A549 (cell line): ENCODE measurements around the gene GABRD. TPM values are rescaled to one million over a fixed set of nuclear protein-coding genes. Genes with fewer than 3 reads are reported as not detected.

ENCODE experiments used
- ATAC-seq, 2 experiments: fragments of 200-7000 bp in 1 of 2; fragments of >200 bp in 1 of 2; cut with Nextera tagmentation in 1 of 2; cut with Tn5 transposase in 1 of 2; 3 replicates each; pipeline versions ENCODE4 v1.8.0 to v1.9.1; 2018 to 2020; ENCODE audit warnings: mild to moderate bottlenecking in 1 of 2, moderate library complexity in 1 of 2
- CTCF ChIA-PET: fragments of 300-600 bp; sonication (Branson Sonifier 250); formaldehyde crosslinking; extraction: SDS; loops from one replicate; lab custom pipeline; 2021; ENCODE audit warnings: antibody characterized with exemption, inconsistent platforms; lab: Yijun Ruan, JAX
- POLR2A ChIA-PET: fragments of 350-600 bp; formaldehyde crosslinking; extraction: SDS; loops from one replicate; lab custom pipeline; 2021; ENCODE audit warnings: antibody characterized with exemption, inconsistent platforms; lab: Yijun Ruan, JAX
- DNase-seq, 2 experiments: peaks; one replicate each; pipeline versions ENCODE4 v3.0.0 to v3.0.0-alpha.2; 2011 to 2016; ENCODE audit warnings: low read depth in 1 of 2, low spot score in 1 of 2
- FAIRE-seq: peaks from 2 replicates; lab custom pipeline; 2011; peaks lifted over from hg19 to GRCh38; lab: Jason Lieb, UNC
- H3K27ac ChIP-seq, 2 experiments: fragments of >200 bp; sonication (Bioruptor Twin); formaldehyde crosslinking; 3 replicates each; pipeline ENCODE4 v1.5.1; 2016 to 2017
- H3K4me1 ChIP-seq: fragments of >200 bp; sonication (Bioruptor Twin); formaldehyde crosslinking; 3 replicates; pipeline ENCODE4 v1.6.1; 2016
- H3K4me2 ChIP-seq: fragments of >200 bp; sonication (Bioruptor Twin); formaldehyde crosslinking; 3 replicates; pipeline ENCODE4 v1.6.1; 2016
- H3K4me3 ChIP-seq: fragments of >200 bp; sonication (Bioruptor Twin); formaldehyde crosslinking; 3 replicates; pipeline ENCODE4 v1.5.1; 2016
- H3K9me3 ChIP-seq: fragments of >200 bp; sonication (Bioruptor Twin); formaldehyde crosslinking; 3 replicates; pipeline ENCODE4 v1.6.1; 2016
- BHLHE40 ChIP-seq: IDR thresholded peaks from 2 replicates; pipeline ENCODE4 v1.6.1; 2012; ENCODE audit warnings: low read depth, low read length, inconsistent platforms
- CBX2 ChIP-seq: fragments of 200-600 bp; sonication (generic); IDR thresholded peaks from 2 replicates; pipeline ENCODE4 v1.6.1; 2016; ENCODE audit warnings: low read depth, mild to moderate bottlenecking, borderline replicate concordance
- CHD4 ChIP-seq: fragments of 200-600 bp; sonication (generic); IDR thresholded peaks from 2 replicates; pipeline ENCODE4 v1.6.1; 2016; ENCODE audit warnings: antibody characterized with exemption, mild to moderate bottlenecking, borderline replicate concordance
- FOSB ChIP-seq: fragments of 250-450 bp; sonication (Bioruptor Pico); IDR thresholded peaks from 2 replicates; pipeline ENCODE4 v1.5.0; 2020; ENCODE audit warnings: mild to moderate bottlenecking, moderate library complexity
- FOXS1 ChIP-seq: fragments of 250-450 bp; sonication (Bioruptor Pico); IDR thresholded peaks from 2 replicates; pipeline ENCODE4 v1.5.0; 2020; ENCODE audit warnings: mild to moderate bottlenecking, moderate library complexity
- KDM5A ChIP-seq: fragments of 200-600 bp; sonication (generic); IDR thresholded peaks from 2 replicates; pipeline ENCODE4 v1.6.1; 2016; ENCODE audit warnings: antibody characterized with exemption, mild to moderate bottlenecking
- MAFK ChIP-seq: fragments of 450-650 bp; IDR thresholded peaks from 2 replicates; pipeline ENCODE4 v1.6.1; 2014; ENCODE audit not compliant: partially characterized antibody
- MAZ ChIP-seq: fragments of 150-350 bp; IDR thresholded peaks from 2 replicates; pipeline ENCODE4 v1.6.1; 2014; ENCODE audit warnings: antibody characterized with exemption, low read depth, low read length, borderline replicate concordance
- NR3C1 ChIP-seq: fragments of >200 bp; sonication (Bioruptor Twin); formaldehyde crosslinking; IDR thresholded peaks from 3 replicates; pipeline ENCODE4 v1.6.1; 2017
- POLR2AphosphoS2 ChIP-seq: conservative IDR thresholded peaks from 2 replicates; pipeline ENCODE4 v1.6.1; 2012; ENCODE audit warnings: low read length, improper control_type of control experiment, inconsistent platforms
- RNF2 ChIP-seq: fragments of 200-600 bp; sonication (generic); IDR thresholded peaks from 2 replicates; pipeline ENCODE4 v1.6.1; 2016; ENCODE audit warnings: low read depth, mild to moderate bottlenecking, antibody characterized with exemption, moderate library complexity, borderline replicate concordance
- TFCP2L1 ChIP-seq: fragments of 250-450 bp; sonication (Bioruptor Pico); IDR thresholded peaks from 2 replicates; pipeline ENCODE4 v1.5.0; 2021; ENCODE audit warnings: mild to moderate bottlenecking
- ZFP36 ChIP-seq: fragments of 450-650 bp; IDR thresholded peaks from 2 replicates; pipeline ENCODE4 v1.6.1; 2014; ENCODE audit warnings: borderline replicate concordance; ENCODE audit not compliant: partially characterized antibody
- ZSCAN20 ChIP-seq: fragments of 250-450 bp; sonication (Bioruptor Pico); IDR thresholded peaks from 2 replicates; pipeline ENCODE4 v1.8.0; 2022; ENCODE audit warnings: mild to moderate bottlenecking, moderate library complexity
- WGBS: methylation state at CpG from one replicate; pipeline ENCODE4 v1.1.6; 2017; ENCODE audit errors: missing lambda C conversion rate; 5-methylcytosine and 5-hydroxymethylcytosine counted together
- polyA plus RNA-seq, 4 experiments: library from polyadenylated mRNA; depleted of rRNA in 3 of 4; stranded (reverse); fragments of >200 nt; fragmentation: RNase III in 1 of 4; extraction: RNeasy Plus Mini Kit Qiagen cat#74134 plus additional on column Dnase treatment in 1 of 4; gene quantifications; 2 replicates in 3 of 4; 3 replicates in 1 of 4; pipeline ENCODE4 v1.2.3, GENCODE V29; 2011 to 2017
- TF ChIP-seq, protein P1 (sequence below): IDR thresholded peaks from 2 replicates; pipeline ENCODE4 v1.6.1; 2012
- TF ChIP-seq, protein P2 (sequence below): IDR thresholded peaks from 2 replicates; pipeline ENCODE4 v1.6.1; 2012
- TF ChIP-seq, protein P3 (sequence below): fragments of 250-450 bp; sonication (Bioruptor Pico); IDR thresholded peaks from 2 replicates; pipeline ENCODE4 v1.5.0; 2020; ENCODE audit warnings: low read depth, mild to moderate bottlenecking, moderate library complexity
- TF ChIP-seq, protein P4 (sequence below): fragments of 250-450 bp; sonication (Bioruptor Pico); IDR thresholded peaks from 2 replicates; pipeline ENCODE4 v1.5.0; 2021; ENCODE audit warnings: mild to moderate bottlenecking, moderate library complexity, borderline replicate concordance
- TF ChIP-seq, protein P5 (sequence below): fragments of >200 bp; sonication (Bioruptor Twin); formaldehyde crosslinking; IDR thresholded peaks from 2 replicates; pipeline ENCODE4 v1.6.1; 2016

Gene GABRD
- polyA plus RNA-seq, 2 of the 4 experiments (the other 2 are of a cell fraction), result 0.12 to 0.52 TPM

DNA sequence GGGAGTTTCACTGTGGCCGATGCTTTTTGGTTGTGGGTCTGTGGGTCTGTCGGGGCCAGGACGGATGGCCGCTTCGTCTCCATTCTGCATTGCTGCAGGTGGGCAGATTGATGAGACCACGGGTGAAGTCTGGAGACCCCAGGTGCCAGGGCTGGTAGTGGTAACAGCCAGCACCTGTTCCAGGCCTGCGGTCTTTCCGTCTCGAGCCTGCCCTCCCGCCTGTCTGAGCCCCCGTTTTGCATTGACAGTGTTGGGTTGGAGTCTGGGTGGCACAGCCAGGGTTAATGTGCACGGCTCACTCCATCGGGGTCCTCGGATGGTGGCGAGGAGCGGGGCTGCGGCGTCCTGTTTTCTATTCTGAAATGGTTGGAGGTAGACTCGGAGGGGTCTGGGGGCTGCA is 55.3 kb downstream of the GABRD start (continued):
- TF ChIP-seq MAFK, result no peak
- TF ChIP-seq, all 56 proteins: peak for 0

DNA sequence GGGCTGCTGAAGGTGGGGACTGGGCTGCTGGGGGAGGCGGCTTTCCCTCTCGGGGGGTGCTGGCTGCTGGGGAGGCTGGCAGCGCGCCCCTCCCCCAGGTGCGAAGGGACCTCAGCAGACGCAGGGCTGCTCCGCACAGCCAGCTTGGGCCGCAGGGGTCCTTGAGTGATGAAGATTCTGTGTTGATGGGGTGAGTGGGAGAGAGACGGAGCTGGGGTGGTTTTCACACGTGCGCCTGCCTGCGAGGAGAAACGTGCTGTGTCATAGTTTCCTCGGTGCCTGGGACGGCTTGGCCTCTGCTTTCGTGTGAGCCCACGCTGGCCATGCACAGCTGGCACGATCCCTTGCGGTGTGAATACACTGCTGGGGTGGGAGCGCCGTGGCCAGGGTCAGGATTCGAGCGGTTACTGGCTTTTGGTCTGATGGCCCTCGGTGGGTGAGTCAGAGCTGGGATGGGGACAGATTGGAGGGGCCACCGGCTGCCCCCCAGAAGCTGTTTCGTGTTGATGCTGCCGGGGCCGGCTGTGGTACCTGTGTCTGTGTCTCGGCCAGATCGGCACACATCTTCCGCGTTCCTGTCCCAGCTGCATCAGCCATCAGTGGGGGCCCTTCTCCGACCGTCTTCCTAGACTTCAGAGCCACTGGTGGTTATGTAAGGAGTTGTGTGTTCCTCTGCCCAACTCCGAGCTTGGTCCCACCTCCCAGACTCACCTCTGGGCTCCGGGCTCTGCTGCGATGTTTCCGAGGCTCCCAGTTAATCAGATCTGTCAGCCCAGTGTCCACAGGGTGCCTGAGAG is 56.0 kb downstream of the GABRD start:
- Histone ChIP-seq H3K4me3 (no peak overlapping the region), H3K9me3 (peaks cover 12% of the 10 kb centered on the region; the same call in 2 of the 3 replicates), H3K4me2 (no peak overlapping the region), H3K27ac (no peak overlapping the region), H3K4me1 (no peaks in the 10 kb centered on the region)
- ChIA-PET POLR2A (no interaction called here), CTCF (no interaction called here)
- 91% methylated on average over 24 of the region's 38 CpGs for WGBS
- ATAC-seq (no peak), DNase-seq (no peak), FAIRE-seq (no peak)
- TF ChIP-seq MAZ (no peak), CBX2 (no peak), KDM5A (no peak), FOSB (CRISPR knock-in tag) (no peak), CHD4 (no peak), ZFP36 (no peak)
- TF ChIP-seq, protein P1, sequence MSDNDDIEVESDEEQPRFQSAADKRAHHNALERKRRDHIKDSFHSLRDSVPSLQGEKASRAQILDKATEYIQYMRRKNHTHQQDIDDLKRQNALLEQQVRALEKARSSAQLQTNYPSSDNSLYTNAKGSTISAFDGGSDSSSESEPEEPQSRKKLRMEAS, result no peak
- TF ChIP-seq, protein P2, sequence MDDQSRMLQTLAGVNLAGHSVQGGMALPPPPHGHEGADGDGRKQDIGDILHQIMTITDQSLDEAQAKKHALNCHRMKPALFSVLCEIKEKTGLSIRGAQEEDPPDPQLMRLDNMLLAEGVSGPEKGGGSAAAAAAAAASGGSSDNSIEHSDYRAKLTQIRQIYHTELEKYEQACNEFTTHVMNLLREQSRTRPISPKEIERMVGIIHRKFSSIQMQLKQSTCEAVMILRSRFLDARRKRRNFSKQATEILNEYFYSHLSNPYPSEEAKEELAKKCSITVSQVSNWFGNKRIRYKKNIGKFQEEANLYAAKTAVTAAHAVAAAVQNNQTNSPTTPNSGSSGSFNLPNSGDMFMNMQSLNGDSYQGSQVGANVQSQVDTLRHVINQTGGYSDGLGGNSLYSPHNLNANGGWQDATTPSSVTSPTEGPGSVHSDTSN, result no peak
- TF ChIP-seq, protein P3, sequence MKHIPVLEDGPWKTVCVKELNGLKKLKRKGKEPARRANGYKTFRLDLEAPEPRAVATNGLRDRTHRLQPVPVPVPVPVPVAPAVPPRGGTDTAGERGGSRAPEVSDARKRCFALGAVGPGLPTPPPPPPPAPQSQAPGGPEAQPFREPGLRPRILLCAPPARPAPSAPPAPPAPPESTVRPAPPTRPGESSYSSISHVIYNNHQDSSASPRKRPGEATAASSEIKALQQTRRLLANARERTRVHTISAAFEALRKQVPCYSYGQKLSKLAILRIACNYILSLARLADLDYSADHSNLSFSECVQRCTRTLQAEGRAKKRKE, result no peak
- TF ChIP-seq, protein P4, sequence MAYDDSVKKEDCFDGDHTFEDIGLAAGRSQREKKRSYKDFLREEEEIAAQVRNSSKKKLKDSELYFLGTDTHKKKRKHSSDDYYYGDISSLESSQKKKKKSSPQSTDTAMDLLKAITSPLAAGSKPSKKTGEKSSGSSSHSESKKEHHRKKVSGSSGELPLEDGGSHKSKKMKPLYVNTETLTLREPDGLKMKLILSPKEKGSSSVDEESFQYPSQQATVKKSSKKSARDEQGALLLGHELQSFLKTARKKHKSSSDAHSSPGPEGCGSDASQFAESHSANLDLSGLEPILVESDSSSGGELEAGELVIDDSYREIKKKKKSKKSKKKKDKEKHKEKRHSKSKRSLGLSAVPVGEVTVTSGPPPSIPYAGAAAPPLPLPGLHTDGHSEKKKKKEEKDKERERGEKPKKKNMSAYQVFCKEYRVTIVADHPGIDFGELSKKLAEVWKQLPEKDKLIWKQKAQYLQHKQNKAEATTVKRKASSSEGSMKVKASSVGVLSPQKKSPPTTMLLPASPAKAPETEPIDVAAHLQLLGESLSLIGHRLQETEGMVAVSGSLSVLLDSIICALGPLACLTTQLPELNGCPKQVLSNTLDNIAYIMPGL (CRISPR knock-in tag), result no peak

DNA sequence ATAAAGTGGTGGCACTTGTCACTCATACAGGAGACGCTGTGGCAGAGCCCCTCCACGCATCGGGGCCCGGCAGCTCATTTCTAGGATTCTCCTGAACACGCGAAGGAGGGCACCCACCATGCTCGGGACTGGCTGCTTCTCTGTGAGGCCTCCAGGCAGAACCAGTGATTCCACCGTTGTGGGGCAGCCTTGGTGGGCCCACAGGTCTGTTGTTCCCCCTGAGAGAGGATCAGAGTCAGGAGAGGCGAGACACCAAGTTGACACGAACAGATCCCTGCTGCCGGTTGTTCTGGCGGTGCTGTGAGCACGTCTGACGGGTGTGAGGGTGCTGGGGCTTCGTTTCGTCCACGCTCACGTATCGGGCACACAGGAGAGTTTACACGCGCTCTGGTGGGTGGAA is 57.7 kb downstream of the GABRD start:
- no peak overlapping the region for H3K4me2 ChIP-seq
- peaks cover 12% of the 10 kb centered on the region; the same call in 2 of the 3 replicates for H3K9me3 ChIP-seq
- no peak for FAIRE-seq
- no peak overlapping the region for H3K27ac ChIP-seq
- ATAC-seq, result no peak
- H3K4me3 ChIP-seq, result no peak overlapping the region
- TF ChIP-seq BHLHE40 (no peak), POLR2AphosphoS2 (no peak), TFCP2L1 (no peak), NR3C1 (no peak), RNF2 (no peak), FOXS1 (CRISPR knock-in tag) (no peak), ZSCAN20 (CRISPR knock-in tag) (no peak), MAFK (no peak)
- TF ChIP-seq, protein P2, result no peak
- TF ChIP-seq, protein P5, sequence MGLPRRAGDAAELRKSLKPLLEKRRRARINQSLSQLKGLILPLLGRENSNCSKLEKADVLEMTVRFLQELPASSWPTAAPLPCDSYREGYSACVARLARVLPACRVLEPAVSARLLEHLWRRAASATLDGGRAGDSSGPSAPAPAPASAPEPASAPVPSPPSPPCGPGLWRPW, result no peak
- TF ChIP-seq, protein P4 (CRISPR knock-in tag), result no peak
- ChIA-PET POLR2A (no interaction called here), CTCF (interaction anchor here (0.6 to 0.9 kb wide), 2 partner anchors 9 to 98 kb away, joined by 3 read pairs; no protein-coding TSS in a partner anchor)
- H3K4me1 ChIP-seq, result no peaks in the 10 kb centered on the region
- 92% methylated on average over 19 of the region's 21 CpGs for WGBS
- DNase-seq, result no peak
